Neural progenitor cell (in vitro differentiated cells): ENCODE data around the gene EDEM1. TPM values are rescaled to one million over a fixed set of nuclear protein-coding genes. Genes with fewer than 3 reads are reported as not detected.

Experiments used
- DNase-seq: peaks from one replicate; pipeline ENCODE4 v3.0.0-alpha.2; 2016; ENCODE audit warnings: low spot score
- H2AFZ ChIP-seq: fragments of 200-600 bp; sonication (generic); replicated peaks from 2 replicates; pipeline ENCODE4 v1.6.1; 2016; ENCODE audit warnings: antibody characterized with exemption
- H3F3A ChIP-seq: fragments of 200-600 bp; sonication (generic); 2 replicates; pipeline ENCODE4 v1.6.1; 2016; ENCODE audit warnings: antibody characterized with exemption, low read depth
- H3K27ac ChIP-seq: fragments of 200-600 bp; sonication (generic); 2 replicates; pipeline ENCODE4 v1.5.1; 2016; ENCODE audit warnings: mild to moderate bottlenecking
- H3K27me3 ChIP-seq: fragments of 200-600 bp; sonication (generic); 2 replicates; pipeline ENCODE4 v1.6.1; 2016; ENCODE audit warnings: mild to moderate bottlenecking, moderate library complexity
- H3K36me3 ChIP-seq: fragments of 200-600 bp; sonication (generic); 2 replicates; pipeline ENCODE4 v1.5.1; 2016
- H3K4me1 ChIP-seq: fragments of 200-600 bp; sonication (generic); 2 replicates; pipeline ENCODE4 v1.6.1; 2016; ENCODE audit warnings: mixed run types
- H3K4me2 ChIP-seq: fragments of 200-600 bp; sonication (generic); 2 replicates; pipeline ENCODE4 v1.6.1; 2016
- H3K4me3 ChIP-seq: fragments of 200-600 bp; sonication (generic); 2 replicates; pipeline ENCODE4 v1.5.1; 2016
- H3K79me2 ChIP-seq: fragments of 200-600 bp; sonication (generic); 2 replicates; pipeline ENCODE4 v1.6.1; 2016; ENCODE audit warnings: low read depth
- H3K9ac ChIP-seq: fragments of 200-600 bp; sonication (generic); 2 replicates; pipeline ENCODE4 v1.6.1; 2016
- H3K9me3 ChIP-seq: fragments of 200-600 bp; sonication (generic); 2 replicates; pipeline ENCODE4 v1.5.1; 2016; ENCODE audit warnings: low read depth
- H4K20me1 ChIP-seq: fragments of 200-600 bp; sonication (generic); 2 replicates; pipeline ENCODE4 v1.6.1; 2016; ENCODE audit warnings: low read depth
- H3K27ac Mint-ChIP-seq: 3 replicates; pipeline ENCODE4 v1.8.0; 2021; ENCODE audit warnings: mixed read lengths
- H3K27me3 Mint-ChIP-seq: 2 replicates; pipeline ENCODE4 v1.8.0; 2022; ENCODE audit warnings: low read depth, mild to moderate bottlenecking, inconsistent platforms, moderate library complexity, mixed read lengths; ENCODE audit not compliant: insufficient read depth
- H3K36me3 Mint-ChIP-seq: 3 replicates; pipeline ENCODE4 v1.8.0; 2021; ENCODE audit warnings: mixed read lengths
- H3K4me1 Mint-ChIP-seq: 3 replicates; pipeline ENCODE4 v1.8.0; 2021; ENCODE audit warnings: mixed read lengths
- H3K4me3 Mint-ChIP-seq: 3 replicates; pipeline ENCODE4 v1.8.0; 2021; ENCODE audit warnings: mild to moderate bottlenecking, moderate library complexity, mixed read lengths
- H3K9me3 Mint-ChIP-seq: 3 replicates; pipeline ENCODE4 v1.8.0; 2020; ENCODE audit warnings: mixed read lengths
- CTCF ChIP-seq: fragments of 200-600 bp; sonication (generic); IDR thresholded peaks from 2 replicates; pipeline ENCODE4 v1.5.1; 2017; ENCODE audit warnings: antibody characterized with exemption, mild to moderate bottlenecking
- EZH2 ChIP-seq: fragments of 200-600 bp; sonication (generic); IDR thresholded peaks from 2 replicates; pipeline ENCODE4 v1.6.1; 2017; ENCODE audit warnings: antibody characterized with exemption, mild to moderate bottlenecking, moderate library complexity
- EZH2phosphoT487 ChIP-seq: fragments of 200-600 bp; sonication (generic); IDR thresholded peaks from 2 replicates; pipeline ENCODE4 v1.6.1; 2017; ENCODE audit warnings: antibody characterized with exemption
- total RNA-seq: library from RNA; depleted of rRNA; stranded (reverse); fragments of >200 nt; gene quantifications from 2 replicates; pipeline ENCODE4 v1.2.3, GENCODE V29; 2015; ENCODE audit warnings: low replicate concordance

EDEM1 gene
- total RNA-seq, 1 donor from 2014 or later = 11.8 TPM

GRCh38 chr3:5197470-5198312 is 10.2 kb downstream of the EDEM1 start:
- no peak overlapping the region for H3K4me3 ChIP-seq
- H3K36me3 ChIP-seq = no peaks in the 10 kb centered on the region
- peaks cover 6% of the 10 kb centered on the region for H3K79me2 ChIP-seq
- no peaks in the 10 kb centered on the region for H3K27me3 ChIP-seq
- no peak overlapping the region for H3K9ac ChIP-seq
- no peak overlapping the region for H3K27ac ChIP-seq
- H3F3A ChIP-seq = no peaks in the 10 kb centered on the region
- no peak for DNase-seq
- TF ChIP-seq EZH2 (no peak), EZH2phosphoT487 (no peak), CTCF (no peak)
- Mint-ChIP-seq H3K27ac (no peak overlapping the region), H3K36me3 (peaks cover 29% of the 10 kb centered on the region), H3K27me3 (no peaks in the 10 kb centered on the region), H3K4me3 (no peak overlapping the region), H3K9me3 (no peaks in the 10 kb centered on the region), H3K4me1 (no peaks in the 10 kb centered on the region)
- H3K4me1 ChIP-seq = no peaks in the 10 kb centered on the region
- H3K9me3 ChIP-seq = no peaks in the 10 kb centered on the region
- no peaks in the 10 kb centered on the region for H4K20me1 ChIP-seq
- no peak overlapping the region for H2AFZ ChIP-seq
- no peak overlapping the region for H3K4me2 ChIP-seq

- no peaks in the 10 kb centered on the region for H3K4me1 ChIP-seq
- no peak overlapping the region for H3K27ac Mint-ChIP-seq
- no peak for TF ChIP-seq EZH2phosphoT487
- H3K4me3 Mint-ChIP-seq = no peak overlapping the region
- H3K27me3 ChIP-seq = no peaks in the 10 kb centered on the region
- no peaks in the 10 kb centered on the region for H3K4me1 Mint-ChIP-seq
- no peaks in the 10 kb centered on the region for H4K20me1 ChIP-seq
- no peak overlapping the region for H3K4me3 ChIP-seq
- H2AFZ ChIP-seq = no peak overlapping the region
- no peaks in the 10 kb centered on the region for H3K36me3 ChIP-seq
- no peak for DNase-seq
- H3K27me3 Mint-ChIP-seq = no peaks in the 10 kb centered on the region
- H3K9me3 ChIP-seq = no peaks in the 10 kb centered on the region
- H3K9ac ChIP-seq = no peak overlapping the region
- no peak overlapping the region for H3K27ac ChIP-seq
- peaks cover 26% of the 10 kb centered on the region for H3K36me3 Mint-ChIP-seq
- no peaks in the 10 kb centered on the region for H3F3A ChIP-seq
- no peaks in the 10 kb centered on the region for H3K9me3 Mint-ChIP-seq
- H3K4me2 ChIP-seq = no peak overlapping the region
- H3K79me2 ChIP-seq = peaks cover 6% of the 10 kb centered on the region
Observed at GRCh38 chr3:5198313-5198677, 10.8 kb downstream of the EDEM1 start.

GRCh38 chr3:5198986-5199731 is 11.7 kb downstream of the EDEM1 start:
- Histone ChIP-seq H3K4me3 (no peak overlapping the region), H3K27me3 (no peaks in the 10 kb centered on the region), H3K9ac (no peak overlapping the region), H3K36me3 (no peaks in the 10 kb centered on the region), H3K4me1 (no peaks in the 10 kb centered on the region), H3K27ac (no peak overlapping the region), H3K79me2 (peaks cover 3% of the 10 kb centered on the region), H2AFZ (no peak overlapping the region), H3K4me2 (no peak overlapping the region), H3K9me3 (no peaks in the 10 kb centered on the region), H3F3A (no peaks in the 10 kb centered on the region), H4K20me1 (no peaks in the 10 kb centered on the region)
- Mint-ChIP-seq H3K36me3 (peaks cover 26% of the 10 kb centered on the region), H3K27me3 (no peaks in the 10 kb centered on the region), H3K4me1 (no peaks in the 10 kb centered on the region), H3K9me3 (no peaks in the 10 kb centered on the region), H3K27ac (no peak overlapping the region), H3K4me3 (no peak overlapping the region)
- no peak for TF ChIP-seq CTCF
- no peak for TF ChIP-seq EZH2
- TF ChIP-seq EZH2phosphoT487 = no peak
- DNase-seq = no peak

- H3K36me3 Mint-ChIP-seq = peaks cover 28% of the 10 kb centered on the region
- Histone ChIP-seq H3F3A (no peaks in the 10 kb centered on the region), H3K27ac (no peak overlapping the region), H4K20me1 (no peaks in the 10 kb centered on the region), H3K36me3 (peaks cover 4% of the 10 kb centered on the region), H2AFZ (no peak overlapping the region), H3K79me2 (no peaks in the 10 kb centered on the region), H3K27me3 (no peaks in the 10 kb centered on the region), H3K9me3 (no peaks in the 10 kb centered on the region), H3K4me1 (no peaks in the 10 kb centered on the region), H3K4me3 (no peak overlapping the region), H3K4me2 (no peak overlapping the region), H3K9ac (no peak overlapping the region)
- TF ChIP-seq EZH2phosphoT487 (no peak), EZH2 (no peak), CTCF (no peak)
- no peak overlapping the region for H3K4me3 Mint-ChIP-seq
- DNase-seq = no peak
- no peaks in the 10 kb centered on the region for H3K4me1 Mint-ChIP-seq
- H3K27ac Mint-ChIP-seq = no peak overlapping the region
- no peaks in the 10 kb centered on the region for H3K9me3 Mint-ChIP-seq
- H3K27me3 Mint-ChIP-seq = no peaks in the 10 kb centered on the region
Observed at GRCh38 chr3:5201536-5201935, 14.0 kb downstream of the EDEM1 start.
